ENCODE results near the gene RAB11FIP4. TPM values are rescaled to one million over a fixed set of nuclear protein-coding genes. Genes with fewer than 3 reads are reported as not detected.

The RAB11FIP4 gene
- total RNA-seq, 1 experiment from 2014 or later, result 2.8 TPM

GRCh38 chr17:31531336-31531980 lies 140.0 kb downstream of the RAB11FIP4 start:
- no peaks in the 10 kb centered on the region for H3K36me3 Mint-ChIP-seq (ENCODE audit: insufficient read depth, unreplicated experiment)
- POLR2A ChIA-PET, result interaction anchor here (0.6 kb wide), 1 partner anchor 707 kb away, joined by 4 read pairs; no protein-coding TSS in a partner anchor
- no peaks in the 10 kb centered on the region for H3K9me3 Mint-ChIP-seq (ENCODE audit: unreplicated experiment)
- no peak overlapping the region for H3K4me3 Mint-ChIP-seq (ENCODE audit: unreplicated experiment)
- no TSS peak for BruUV-seq (replicated peaks)
- no peaks in the 10 kb centered on the region for H3K27me3 Mint-ChIP-seq (ENCODE audit: insufficient read depth, unreplicated experiment)
- peaks cover 10% of the 10 kb centered on the region for H3K4me1 Mint-ChIP-seq (ENCODE audit: insufficient read depth, unreplicated experiment)
- H3K27ac Mint-ChIP-seq (ENCODE audit: low read depth, unreplicated experiment), result no peak overlapping the region
- intact Hi-C loops (cut with micrococcal nuclease), result no loop called here
- CTCF ChIA-PET, result interaction anchor here (0.6 to 1.9 kb wide), 3 partner anchors 10 to 94 kb away, joined by 3 to 7 read pairs (median 4); no protein-coding TSS in a partner anchor
- no peak for TF ChIP-seq CTCF (IDR thresholded peaks at IDR 0.05; ENCODE audit: unreplicated experiment)
- no peak for DNase-seq (ENCODE audit: unreplicated experiment)

DNA sequence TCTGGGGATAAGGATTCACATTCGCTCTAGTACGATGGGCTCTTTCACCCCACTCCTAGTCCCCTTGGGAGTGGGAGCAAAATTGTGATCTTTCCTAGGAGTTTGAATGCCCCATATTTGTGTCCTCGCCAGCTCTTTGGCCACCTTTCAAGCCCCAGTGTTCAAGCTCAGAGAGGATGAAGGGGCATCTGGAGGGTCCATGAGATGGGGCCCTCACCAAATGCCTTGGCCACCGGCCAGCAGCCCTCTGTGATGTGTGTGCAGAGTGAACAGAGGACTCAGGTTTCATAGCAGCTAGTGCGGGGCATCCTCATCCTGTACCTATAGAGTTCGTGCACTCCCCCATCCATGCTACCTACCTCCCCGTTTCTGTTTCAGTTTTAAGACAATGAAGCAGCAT lies 140.6 kb downstream of the RAB11FIP4 start:
- ChIA-PET POLR2A (interaction anchor here (0.6 kb wide), 1 partner anchor 707 kb away, joined by 4 read pairs; no protein-coding TSS in a partner anchor), CTCF (interaction anchor here (0.6 to 1.7 kb wide), 2 partner anchors 10 to 65 kb away, joined by 3 to 4 read pairs; no protein-coding TSS in a partner anchor)
- TF ChIP-seq CTCF (IDR thresholded peaks at IDR 0.05; ENCODE audit: unreplicated experiment), result no peak
- no peaks in the 10 kb centered on the region for H3K27me3 Mint-ChIP-seq (ENCODE audit: insufficient read depth, unreplicated experiment)
- H3K4me3 Mint-ChIP-seq (ENCODE audit: unreplicated experiment), result no peak overlapping the region
- no TSS peak for BruUV-seq (replicated peaks)
- no peaks in the 10 kb centered on the region for H3K9me3 Mint-ChIP-seq (ENCODE audit: unreplicated experiment)
- peaks cover 10% of the 10 kb centered on the region for H3K4me1 Mint-ChIP-seq (ENCODE audit: insufficient read depth, unreplicated experiment)
- no peak overlapping the region for H3K27ac Mint-ChIP-seq (ENCODE audit: low read depth, unreplicated experiment)
- no peak for DNase-seq (ENCODE audit: unreplicated experiment)
- no peaks in the 10 kb centered on the region for H3K36me3 Mint-ChIP-seq (ENCODE audit: insufficient read depth, unreplicated experiment)
- intact Hi-C loops (cut with micrococcal nuclease), result no loop called here

GRCh38 chr17:31532526-31532925 lies 141.1 kb downstream of the RAB11FIP4 start:
- CTCF ChIA-PET, result interaction anchor here (1.7 to 2.6 kb wide), 2 partner anchors 11 to 95 kb away, joined by 4 to 10 read pairs; no protein-coding TSS in a partner anchor
- no peaks in the 10 kb centered on the region for H3K27me3 Mint-ChIP-seq (ENCODE audit: insufficient read depth, unreplicated experiment)
- peaks cover 10% of the 10 kb centered on the region for H3K4me1 Mint-ChIP-seq (ENCODE audit: insufficient read depth, unreplicated experiment)

More at GRCh38 chr17:31532526-31532925, 141.1 kb downstream of the RAB11FIP4 start:
- POLR2A ChIA-PET, result no interaction called here
- TF ChIP-seq CTCF (IDR thresholded peaks at IDR 0.05; ENCODE audit: unreplicated experiment), result no peak
- no peak overlapping the region for H3K27ac Mint-ChIP-seq (ENCODE audit: low read depth, unreplicated experiment)
- no peaks in the 10 kb centered on the region for H3K9me3 Mint-ChIP-seq (ENCODE audit: unreplicated experiment)
- no TSS peak for BruUV-seq (replicated peaks)
- intact Hi-C loops (cut with micrococcal nuclease), result no loop called here
- no peak overlapping the region for H3K4me3 Mint-ChIP-seq (ENCODE audit: unreplicated experiment)
- H3K36me3 Mint-ChIP-seq (ENCODE audit: insufficient read depth, unreplicated experiment), result no peaks in the 10 kb centered on the region
- no peak for DNase-seq (ENCODE audit: unreplicated experiment)

All from MCF 10A (cell line).